Loucy (cell line): ENCODE measurements around the gene PTPRO.

ENCODE experiments used
- H2AFZ ChIP-seq: fragments of 200-600 bp; sonication (generic); 2 replicates; pipeline ENCODE4 v1.6.0; 2016; ENCODE audit warnings: antibody characterized with exemption, mild to moderate bottlenecking, low read length, moderate library complexity
- H3F3A ChIP-seq: fragments of 200-600 bp; 2 replicates; pipeline ENCODE4 v1.6.0; 2016; ENCODE audit warnings: antibody characterized with exemption, low read depth, mild to moderate bottlenecking
- H3K27me3 ChIP-seq: fragments of 200-600 bp; sonication (generic); 2 replicates; pipeline ENCODE4 v1.6.1; 2014; ENCODE audit warnings: low read length, mild to moderate bottlenecking; ENCODE audit not compliant: insufficient read depth, poor library complexity, severe bottlenecking
- H3K36me3 ChIP-seq: fragments of 200-600 bp; sonication (generic); 2 replicates; pipeline ENCODE4 v1.6.1; 2016; ENCODE audit warnings: low read length; ENCODE audit not compliant: insufficient read depth
- H3K4me1 ChIP-seq: fragments of 200-600 bp; sonication (generic); 2 replicates; pipeline ENCODE4 v1.5.1; 2014; ENCODE audit warnings: low read length, mild to moderate bottlenecking; ENCODE audit not compliant: insufficient read depth, poor library complexity, severe bottlenecking
- H3K4me2 ChIP-seq: fragments of 200-600 bp; sonication (generic); 2 replicates; pipeline ENCODE4 v1.6.0; 2014; ENCODE audit warnings: antibody characterized with exemption, low read length, low read depth, mild to moderate bottlenecking; ENCODE audit not compliant: poor library complexity, severe bottlenecking
- H3K4me3 ChIP-seq: fragments of 200-600 bp; sonication (generic); 2 replicates; pipeline ENCODE4 v1.5.1; 2014; ENCODE audit warnings: low read length, mild to moderate bottlenecking, mixed read lengths; ENCODE audit not compliant: poor library complexity, severe bottlenecking
- H3K79me2 ChIP-seq: fragments of 200-600 bp; sonication (generic); 2 replicates; pipeline ENCODE4 v1.6.1; 2014; ENCODE audit warnings: low read length; ENCODE audit not compliant: insufficient read depth
- H3K9ac ChIP-seq: fragments of 200-600 bp; sonication (generic); 2 replicates; pipeline ENCODE4 v1.6.0; 2014; ENCODE audit warnings: mild to moderate bottlenecking, low read depth, low read length, moderate library complexity; ENCODE audit not compliant: poor library complexity, severe bottlenecking
- H3K9me2 ChIP-seq: fragments of 200-600 bp; sonication (generic); replicated peaks from 2 replicates; pipeline ENCODE4 v1.6.1; 2016; ENCODE audit warnings: low read depth, low read length, mixed read lengths
- H3K9me3 ChIP-seq: fragments of 200-600 bp; sonication (generic); 2 replicates; pipeline ENCODE4 v1.6.1; 2014; ENCODE audit warnings: mild to moderate bottlenecking, antibody characterized with exemption, low read length, low read depth; ENCODE audit not compliant: insufficient read depth
- H4K20me1 ChIP-seq: fragments of 200-600 bp; sonication (generic); 2 replicates; pipeline ENCODE4 v1.6.0; 2014; ENCODE audit warnings: antibody characterized with exemption, low read length, mild to moderate bottlenecking; ENCODE audit not compliant: insufficient read depth, poor library complexity, severe bottlenecking
- CTCF ChIP-seq: fragments of 200-600 bp; sonication (generic); conservative IDR thresholded peaks from 2 replicates; pipeline ENCODE4 v1.5.1; 2014; ENCODE audit warnings: mild to moderate bottlenecking, antibody characterized with exemption, low read length
- EZH2phosphoT487 ChIP-seq: fragments of 200-600 bp; IDR thresholded peaks from 2 replicates; pipeline ENCODE4 v1.6.1; 2018; ENCODE audit warnings: antibody characterized with exemption, mild to moderate bottlenecking, moderate library complexity, borderline replicate concordance

The PTPRO gene

GRCh38 chr12:15629108-15629507, 306.8 kb downstream of the PTPRO start:
- H3K9me3 ChIP-seq: no peaks in the 10 kb centered on the region
- H3K79me2 ChIP-seq: no peaks in the 10 kb centered on the region
- H3K9me2 ChIP-seq: no peaks in the 10 kb centered on the region
- no peaks in the 10 kb centered on the region for H3K4me1 ChIP-seq
- TF ChIP-seq CTCF (no peak), EZH2phosphoT487 (no peak)
- no peak overlapping the region for H3K4me3 ChIP-seq
- H3K4me2 ChIP-seq: no peak overlapping the region
- no peaks in the 10 kb centered on the region for H3F3A ChIP-seq
- H3K9ac ChIP-seq: no peak overlapping the region
- H3K36me3 ChIP-seq: no peaks in the 10 kb centered on the region
- H2AFZ ChIP-seq: no peak overlapping the region
- H3K27me3 ChIP-seq: no peaks in the 10 kb centered on the region
- H4K20me1 ChIP-seq: no peaks in the 10 kb centered on the region

- no peak overlapping the region for H3K4me2 ChIP-seq
- H2AFZ ChIP-seq: no peak overlapping the region
- H3K36me3 ChIP-seq: no peaks in the 10 kb centered on the region
- no peak for TF ChIP-seq CTCF
- TF ChIP-seq EZH2phosphoT487: no peak
- H3K9ac ChIP-seq: no peak overlapping the region
- no peaks in the 10 kb centered on the region for H3K9me2 ChIP-seq
- no peaks in the 10 kb centered on the region for H3K9me3 ChIP-seq
- H3K4me1 ChIP-seq: no peaks in the 10 kb centered on the region
- no peak overlapping the region for H3K4me3 ChIP-seq
- H3K79me2 ChIP-seq: no peaks in the 10 kb centered on the region
- no peaks in the 10 kb centered on the region for H3F3A ChIP-seq
- no peaks in the 10 kb centered on the region for H4K20me1 ChIP-seq
- H3K27me3 ChIP-seq: no peaks in the 10 kb centered on the region
Measured at GRCh38 chr12:15629761-15630160, 307.5 kb downstream of the PTPRO start.

- TF ChIP-seq EZH2phosphoT487 (no peak), CTCF (no peak)
- H2AFZ ChIP-seq: no peak overlapping the region
- H4K20me1 ChIP-seq: no peaks in the 10 kb centered on the region
- H3K9me2 ChIP-seq: no peaks in the 10 kb centered on the region
- no peaks in the 10 kb centered on the region for H3K4me1 ChIP-seq
- H3K27me3 ChIP-seq: no peaks in the 10 kb centered on the region
- no peak overlapping the region for H3K9ac ChIP-seq
- H3K79me2 ChIP-seq: no peaks in the 10 kb centered on the region
- H3K4me3 ChIP-seq: no peak overlapping the region
- no peak overlapping the region for H3K4me2 ChIP-seq
- no peaks in the 10 kb centered on the region for H3K9me3 ChIP-seq
- no peaks in the 10 kb centered on the region for H3F3A ChIP-seq
- no peaks in the 10 kb centered on the region for H3K36me3 ChIP-seq
Measured at GRCh38 chr12:15631007-15631715, 308.9 kb downstream of the PTPRO start.
